Endothelial cell (in vitro differentiated cells): Measurements from ENCODE around the gene ERC2. TPM values are rescaled to one million over a fixed set of nuclear protein-coding genes. Genes with fewer than 3 reads are reported as not detected.

Experiments used
- DNase-seq: peaks from one replicate; pipeline ENCODE4 v3.0.0; 2021; ENCODE audit warnings: low spot score
- H3K27ac Mint-ChIP-seq: one replicate; pipeline ENCODE4 v1.8.0; 2021; ENCODE audit warnings: mixed read lengths, inconsistent platforms; ENCODE audit not compliant: unreplicated experiment
- H3K27me3 Mint-ChIP-seq: one replicate; pipeline ENCODE4 v1.8.0; 2021; ENCODE audit warnings: mild to moderate bottlenecking, moderate library complexity, mixed read lengths, inconsistent platforms; ENCODE audit not compliant: unreplicated experiment
- H3K36me3 Mint-ChIP-seq: one replicate; pipeline ENCODE4 v1.8.0; 2021; ENCODE audit warnings: mild to moderate bottlenecking, low read depth, mixed read lengths, inconsistent platforms; ENCODE audit not compliant: unreplicated experiment
- H3K4me1 Mint-ChIP-seq: one replicate; pipeline ENCODE4 v1.8.0; 2021; ENCODE audit warnings: mild to moderate bottlenecking, mixed read lengths, inconsistent platforms; ENCODE audit not compliant: unreplicated experiment
- H3K4me3 Mint-ChIP-seq: one replicate; pipeline ENCODE4 v1.8.0; 2021; ENCODE audit warnings: mild to moderate bottlenecking, mixed read lengths, inconsistent platforms; ENCODE audit not compliant: unreplicated experiment
- H3K9me3 Mint-ChIP-seq: one replicate; pipeline ENCODE4 v1.8.0; 2021; ENCODE audit warnings: mixed read lengths, inconsistent platforms; ENCODE audit not compliant: unreplicated experiment
- CTCF ChIP-seq: fragments of 200-600 bp; sonication (generic); IDR thresholded peaks from one replicate; pipeline ENCODE4 v1.5.0; 2021; ENCODE audit warnings: antibody characterized with exemption; ENCODE audit not compliant: unreplicated experiment
- total RNA-seq: library from RNA; stranded (reverse); fragmentation: NEBNext Ultra II Directional; extraction: Animal tissue kit (Norgen Biotek cat#: 25700); gene quantifications from one replicate; pipeline ENCODE4 v1.2.1, GENCODE V29; 2021; ENCODE audit not compliant: unreplicated experiment

The ERC2 gene
- total RNA-seq, 1 donor from 2014 or later = 20.5 TPM

GRCh38 chr3:56422316-56422715 is 46.0 kb downstream of the ERC2 start:
- Mint-ChIP-seq H3K27ac (no peak overlapping the region), H3K36me3 (no peaks in the 10 kb centered on the region), H3K4me1 (no peaks in the 10 kb centered on the region), H3K4me3 (no peak overlapping the region), H3K27me3 (no peaks in the 10 kb centered on the region), H3K9me3 (no peaks in the 10 kb centered on the region)
- no peak for DNase-seq
- TF ChIP-seq CTCF = no peak

GRCh38 chr3:56421205-56421604 is 47.1 kb downstream of the ERC2 start:
- no peak overlapping the region for H3K27ac Mint-ChIP-seq
- no peaks in the 10 kb centered on the region for H3K27me3 Mint-ChIP-seq
- no peak for TF ChIP-seq CTCF
- no peaks in the 10 kb centered on the region for H3K9me3 Mint-ChIP-seq
- no peak overlapping the region for H3K4me3 Mint-ChIP-seq
- DNase-seq = no peak
- no peaks in the 10 kb centered on the region for H3K36me3 Mint-ChIP-seq
- H3K4me1 Mint-ChIP-seq = no peaks in the 10 kb centered on the region

DNA sequence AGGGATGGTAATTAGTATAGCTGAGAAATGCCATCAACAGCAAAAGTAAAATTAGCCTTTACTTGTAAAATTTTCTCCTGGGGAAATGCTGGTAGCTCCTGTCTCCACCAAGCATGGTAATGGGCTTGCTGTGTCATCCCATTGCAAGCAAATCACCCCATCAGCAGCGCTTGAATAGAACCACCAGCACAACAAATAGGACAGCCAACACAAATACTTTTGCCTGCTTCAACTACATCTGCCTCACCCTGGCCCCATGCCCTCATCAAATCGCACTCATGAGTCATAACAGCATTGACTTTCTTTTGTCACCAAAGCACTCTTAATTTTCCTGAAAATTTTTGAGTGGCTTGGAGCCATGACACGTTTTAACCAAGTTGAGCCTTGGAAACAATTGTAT is 52.6 kb downstream of the ERC2 start:
- no peaks in the 10 kb centered on the region for H3K9me3 Mint-ChIP-seq
- H3K4me1 Mint-ChIP-seq = no peaks in the 10 kb centered on the region
- no peak overlapping the region for H3K4me3 Mint-ChIP-seq
- no peaks in the 10 kb centered on the region for H3K36me3 Mint-ChIP-seq
- DNase-seq = no peak
- peaks cover 2% of the 10 kb centered on the region for H3K27me3 Mint-ChIP-seq
- TF ChIP-seq CTCF = no peak
- H3K27ac Mint-ChIP-seq = no peak overlapping the region

GRCh38 chr3:56413911-56414310 is 54.4 kb downstream of the ERC2 start:
- no peaks in the 10 kb centered on the region for H3K36me3 Mint-ChIP-seq
- TF ChIP-seq CTCF = no peak
- H3K4me1 Mint-ChIP-seq = no peaks in the 10 kb centered on the region
- H3K27ac Mint-ChIP-seq = no peak overlapping the region
- no peak overlapping the region for H3K4me3 Mint-ChIP-seq
- no peaks in the 10 kb centered on the region for H3K9me3 Mint-ChIP-seq
- peaks cover 2% of the 10 kb centered on the region for H3K27me3 Mint-ChIP-seq
- no peak for DNase-seq

DNA sequence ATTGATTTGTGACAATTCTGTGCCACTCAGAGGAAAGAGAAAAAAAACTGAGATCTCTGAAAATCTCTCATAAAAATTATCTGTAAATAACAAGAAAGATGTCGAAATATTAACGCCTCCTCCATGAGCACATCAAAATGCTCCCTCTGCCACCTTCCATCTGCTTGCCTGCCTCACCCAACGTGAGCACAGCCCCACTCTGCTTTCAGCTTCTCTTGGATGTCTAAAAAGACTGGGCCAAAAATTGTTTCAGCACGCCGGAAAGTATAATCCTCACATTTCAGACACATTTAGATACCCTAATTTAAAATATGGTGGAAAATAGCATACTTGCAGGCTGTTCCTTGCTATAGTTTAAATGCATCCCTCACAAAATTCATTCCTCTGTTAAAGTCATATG is 57.1 kb downstream of the ERC2 start:
- H3K4me1 Mint-ChIP-seq = no peaks in the 10 kb centered on the region
- H3K27me3 Mint-ChIP-seq = peaks cover 2% of the 10 kb centered on the region
- no peak for DNase-seq
- H3K36me3 Mint-ChIP-seq = no peaks in the 10 kb centered on the region
- H3K27ac Mint-ChIP-seq = no peak overlapping the region
- H3K4me3 Mint-ChIP-seq = no peak overlapping the region
- H3K9me3 Mint-ChIP-seq = no peaks in the 10 kb centered on the region
- no peak for TF ChIP-seq CTCF
